ENCODE measurements around the gene SLIT1.

SLIT1 gene

DNA sequence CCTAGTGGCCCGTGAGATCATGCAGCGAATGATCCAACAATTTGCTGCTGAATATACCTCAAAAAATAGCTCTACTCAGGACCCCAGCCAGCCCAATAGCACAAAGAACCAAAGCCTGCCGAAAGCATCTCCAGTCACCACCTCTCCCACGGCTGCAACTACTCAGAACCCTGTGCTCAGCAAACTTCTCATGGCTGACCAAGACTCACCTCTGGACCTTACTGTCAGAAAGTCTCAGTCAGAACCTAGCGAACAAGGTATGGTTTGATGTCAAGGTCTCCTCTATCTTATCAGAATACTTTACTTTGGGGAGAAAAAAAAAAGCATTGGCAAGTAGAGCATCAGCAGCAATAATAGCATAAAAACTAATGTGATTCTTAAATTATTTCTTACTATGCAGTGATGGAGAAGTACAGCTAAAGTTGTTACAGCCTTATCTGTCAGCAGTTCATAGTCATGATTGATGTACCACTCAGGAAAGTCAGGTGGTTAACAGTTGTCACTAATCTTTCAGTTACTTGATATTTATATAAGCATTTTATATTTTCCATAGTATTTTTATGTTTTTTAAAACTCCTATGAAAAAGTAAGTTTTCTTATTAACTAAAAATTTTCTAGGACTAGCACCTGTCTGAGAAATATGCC, 236.6 kb downstream of the SLIT1 start:
- DNase-seq, result no peak

Data from NCI-H526 (cell line).